ENCODE results near the gene CCL4. TPM values are rescaled to one million over a fixed set of nuclear protein-coding genes. Genes with fewer than 3 reads are reported as not detected.
"Not testable (repeated sequence)": the region's sequence is repeated elsewhere in the genome, so short reads cannot be mapped to it uniquely, and the experiment has no call there.

CCL4 gene
- total RNA-seq, 4 donors from 2014 or later = 4.2 to 10.8 TPM; not detected in 2

DNA sequence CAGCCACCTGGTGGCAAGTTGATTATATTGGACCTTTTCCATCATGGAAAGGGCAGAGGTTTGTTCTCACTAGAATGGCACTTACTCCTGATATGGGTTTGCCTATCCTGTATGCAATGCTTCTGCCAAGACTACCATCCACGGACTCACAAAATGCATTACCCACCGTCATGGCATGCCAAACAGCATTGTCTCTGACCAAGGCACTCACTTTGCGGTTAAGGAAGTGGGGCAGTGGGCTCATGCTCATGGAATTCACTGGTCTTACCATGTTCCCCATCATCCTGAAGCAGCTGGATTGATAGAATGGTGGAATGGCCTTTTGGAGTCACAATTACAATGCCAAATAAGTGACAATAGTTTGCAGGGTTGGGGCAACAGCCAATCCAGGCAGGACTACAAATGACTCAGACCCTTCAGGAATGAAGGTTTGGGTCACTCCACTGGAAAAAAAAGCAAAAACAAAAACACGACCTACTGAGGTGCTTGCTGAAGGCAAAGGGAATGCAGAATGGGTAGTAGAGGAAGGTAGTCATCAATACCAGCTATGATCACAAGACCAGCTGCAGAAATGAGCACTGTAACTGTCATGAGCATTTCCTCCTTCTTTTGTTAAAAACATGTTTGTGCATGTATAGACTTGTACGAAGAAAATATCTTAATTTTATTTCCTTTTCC, 11.5 kb downstream of the CCL4 start:
- intact Hi-C loops (cut with DNase I; ENCODE audit: low total_unique reads); DNase-seq; H3K27ac ChIP-seq; H3K9me3 ChIP-seq; H3K36me3 ChIP-seq; H3K4me3 ChIP-seq; H3K27me3 ChIP-seq: not testable (repeated sequence)
- WGBS, 2 donors (ENCODE audit: low coverage in 1 of 2) = 82 to 91% methylated on average over 4 to 5 of the region's 5 CpGs
- peaks cover 0 to 14% (median 6%) of the 10 kb centered on the region in 4 donors for H3K4me1 ChIP-seq
- in situ Hi-C loops (cut with MboI; ENCODE audit: low pct_ligation_motif_present in 1 of 4, low pct_unique_long_range_greater_than_20kb in 1 of 4, low sequenced_read_pairs in 3 of 4) = loop anchor here in 2 of 4 donors (5.0 to 25.0 kb wide), 2 partner anchors 72 to 347 kb away; no protein-coding TSS in a partner anchor

DNA sequence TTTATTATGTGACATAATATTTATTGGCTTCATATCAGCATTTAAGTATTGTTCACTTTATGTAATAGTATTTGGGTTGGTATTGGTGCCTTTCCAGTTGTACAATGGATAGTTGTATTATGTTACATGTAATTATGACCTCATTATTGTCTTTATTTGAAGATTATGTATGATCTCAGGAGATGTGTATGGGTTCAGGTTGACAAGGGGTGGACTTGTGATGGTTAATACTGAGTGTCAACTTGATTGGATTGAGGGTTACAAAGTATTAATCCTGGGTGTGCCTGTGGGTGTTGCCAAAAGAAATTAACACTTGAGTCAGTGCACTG, 12.0 kb downstream of the CCL4 start:
- H3K27me3 ChIP-seq; H3K4me3 ChIP-seq; H3K27ac ChIP-seq; H3K36me3 ChIP-seq; H3K9me3 ChIP-seq; intact Hi-C loops (cut with DNase I; ENCODE audit: low total_unique reads); DNase-seq: not testable (repeated sequence)
- in situ Hi-C loops (cut with MboI; ENCODE audit: low pct_ligation_motif_present in 1 of 4, low pct_unique_long_range_greater_than_20kb in 1 of 4, low sequenced_read_pairs in 3 of 4) = loop anchor here in 1 of 4 donors (25.0 kb wide), 1 partner anchor 347 kb away; no protein-coding TSS in a partner anchor
- H3K4me1 ChIP-seq = peaks cover 0 to 14% (median 6%) of the 10 kb centered on the region in 4 donors

DNA sequence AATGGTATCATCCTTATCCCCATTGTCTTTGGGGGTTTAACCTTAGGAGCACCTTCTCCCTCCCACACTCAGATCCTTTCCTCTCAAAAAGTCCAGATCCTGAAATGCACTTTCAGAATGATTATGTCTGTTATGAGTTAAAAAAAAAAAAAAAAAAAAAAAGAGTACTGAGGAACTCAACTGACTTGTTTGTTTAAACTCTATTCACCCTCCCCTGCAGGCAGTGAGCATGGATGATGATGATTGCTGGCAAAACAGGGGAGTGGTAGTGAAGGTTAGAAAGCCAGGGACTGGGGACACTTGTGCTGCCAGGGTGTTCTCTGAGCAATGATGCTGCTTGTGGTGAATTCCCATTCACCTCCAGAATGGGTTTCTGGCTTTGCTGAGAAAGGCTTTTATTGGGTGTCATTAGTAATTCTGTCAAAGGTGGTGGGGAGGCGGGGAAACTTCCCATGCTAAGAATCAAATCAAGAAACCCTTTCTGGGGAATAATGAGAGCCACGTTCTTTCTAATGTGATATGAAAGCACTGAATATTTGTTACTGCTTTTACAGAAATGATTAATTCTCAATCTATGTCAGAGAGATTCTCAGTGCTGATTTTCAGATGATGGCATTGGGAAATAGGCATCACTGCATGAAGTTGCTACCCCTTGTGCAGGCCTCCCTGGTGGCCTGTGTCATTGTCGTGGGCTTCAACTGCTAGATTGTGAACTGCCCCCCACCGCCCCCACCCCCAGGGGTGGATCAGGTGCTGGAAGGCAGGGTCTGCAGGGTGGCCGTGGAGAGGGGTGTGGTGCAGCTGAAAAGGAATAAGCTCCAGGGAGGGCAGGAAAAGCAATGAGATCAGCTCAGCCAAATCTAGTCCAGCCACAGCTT, 14.1 kb downstream of the CCL4 start:
- in situ Hi-C loops (cut with MboI; ENCODE audit: low pct_ligation_motif_present in 1 of 4, low pct_unique_long_range_greater_than_20kb in 1 of 4, low sequenced_read_pairs in 3 of 4) = loop anchor here in 1 of 4 donors (25.0 kb wide), 1 partner anchor 345 kb away; no protein-coding TSS in a partner anchor
- 23 to 30% methylated on average over 3 to 5 of the region's 5 CpGs for WGBS, 2 donors (ENCODE audit: low coverage in 1 of 2)
- no peak overlapping the region for H3K27ac ChIP-seq
- no peaks in the 10 kb centered on the region for H3K36me3 ChIP-seq
- no peaks in the 10 kb centered on the region for H3K27me3 ChIP-seq
- TF ChIP-seq POLR2AphosphoS5 (IDR thresholded peaks at IDR 0.05) (no peak), EP300 (IDR thresholded peaks at IDR 0.05; ENCODE audit: low read depth) (no peak), POLR2A (IDR thresholded peaks at IDR 0.05) (no peak)
- TF ChIP-seq, protein P1, sequence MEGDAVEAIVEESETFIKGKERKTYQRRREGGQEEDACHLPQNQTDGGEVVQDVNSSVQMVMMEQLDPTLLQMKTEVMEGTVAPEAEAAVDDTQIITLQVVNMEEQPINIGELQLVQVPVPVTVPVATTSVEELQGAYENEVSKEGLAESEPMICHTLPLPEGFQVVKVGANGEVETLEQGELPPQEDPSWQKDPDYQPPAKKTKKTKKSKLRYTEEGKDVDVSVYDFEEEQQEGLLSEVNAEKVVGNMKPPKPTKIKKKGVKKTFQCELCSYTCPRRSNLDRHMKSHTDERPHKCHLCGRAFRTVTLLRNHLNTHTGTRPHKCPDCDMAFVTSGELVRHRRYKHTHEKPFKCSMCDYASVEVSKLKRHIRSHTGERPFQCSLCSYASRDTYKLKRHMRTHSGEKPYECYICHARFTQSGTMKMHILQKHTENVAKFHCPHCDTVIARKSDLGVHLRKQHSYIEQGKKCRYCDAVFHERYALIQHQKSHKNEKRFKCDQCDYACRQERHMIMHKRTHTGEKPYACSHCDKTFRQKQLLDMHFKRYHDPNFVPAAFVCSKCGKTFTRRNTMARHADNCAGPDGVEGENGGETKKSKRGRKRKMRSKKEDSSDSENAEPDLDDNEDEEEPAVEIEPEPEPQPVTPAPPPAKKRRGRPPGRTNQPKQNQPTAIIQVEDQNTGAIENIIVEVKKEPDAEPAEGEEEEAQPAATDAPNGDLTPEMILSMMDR (IDR thresholded peaks at IDR 0.05) = no peak
- DNase-seq = peak; percentile 34
- H3K9me3 ChIP-seq = no peaks in the 10 kb centered on the region
- H3K4me1 ChIP-seq = peaks cover 0 to 20% (median 6%) of the 10 kb centered on the region in 4 donors
- intact Hi-C loops (cut with DNase I; ENCODE audit: low total_unique reads) = no loop called here
- H3K4me3 ChIP-seq = no peak overlapping the region

DNA sequence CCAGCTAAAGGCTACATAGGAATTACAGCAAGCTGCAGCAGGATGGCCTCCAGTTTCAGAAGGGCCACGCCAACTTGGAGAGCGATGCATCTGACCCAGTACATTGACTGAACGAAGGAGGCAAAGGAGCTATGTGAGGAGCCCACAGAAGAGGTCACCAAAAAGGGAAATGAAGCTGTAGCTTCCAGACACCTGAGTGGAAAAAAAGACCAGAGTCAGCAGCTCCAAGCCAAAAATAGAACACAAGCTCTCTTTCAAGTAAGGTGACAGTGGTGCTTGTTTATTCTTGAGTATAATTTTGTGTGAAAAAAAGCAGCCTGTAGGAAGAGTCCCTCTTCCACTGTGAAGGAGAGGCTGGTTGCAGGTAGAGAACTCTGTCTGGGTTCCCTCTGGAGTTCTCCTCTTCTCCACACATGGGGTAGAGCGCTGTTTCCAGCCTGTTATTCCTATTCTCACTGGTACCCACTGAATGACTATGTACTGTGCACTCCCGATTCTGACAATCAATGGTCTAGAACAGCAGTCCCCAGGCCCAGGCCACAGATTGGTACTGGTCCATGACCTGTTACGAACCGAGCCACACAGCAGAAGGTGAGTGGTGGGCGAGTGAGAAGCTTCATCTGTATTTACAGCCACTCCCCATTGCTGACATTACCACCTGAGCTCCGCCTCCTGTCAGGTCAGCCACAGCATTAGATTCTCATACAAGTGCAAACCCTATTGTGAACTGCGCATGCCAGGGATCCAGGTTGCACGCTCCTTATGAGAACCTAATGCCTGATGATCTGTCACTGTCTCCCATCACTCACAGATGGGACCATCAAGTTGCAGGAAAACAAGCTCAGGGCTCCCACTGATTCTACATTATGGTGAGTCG, 15.1 kb downstream of the CCL4 start:
- 88 to 92% methylated on average over 12 of the region's 12 CpGs for WGBS, 2 donors (ENCODE audit: low coverage in 1 of 2)
- DNase-seq = no peak
- Histone ChIP-seq H3K9me3 (no peaks in the 10 kb centered on the region), H3K27me3 (no peaks in the 10 kb centered on the region), H3K4me3 (no peak overlapping the region), H3K27ac (no peak overlapping the region), H3K4me1 (peaks cover 0 to 23% (median 6%) of the 10 kb centered on the region in 4 donors), H3K36me3 (no peaks in the 10 kb centered on the region)
- TF ChIP-seq, protein P1 (IDR thresholded peaks at IDR 0.05) = no peak
- no peak for TF ChIP-seq POLR2A (IDR thresholded peaks at IDR 0.05)
- in situ Hi-C loops (cut with MboI; ENCODE audit: low pct_ligation_motif_present in 1 of 4, low pct_unique_long_range_greater_than_20kb in 1 of 4, low sequenced_read_pairs in 3 of 4) (loop anchor here in 1 of 4 donors (25.0 kb wide), 1 partner anchor 344 kb away; no protein-coding TSS in a partner anchor), intact Hi-C loops (cut with DNase I; ENCODE audit: low total_unique reads) (no loop called here)
